SW480 (cell line): ENCODE measurements around the gene KIF5C.
"Not testable (repeated sequence)": the region's sequence is repeated elsewhere in the genome, so short reads cannot be mapped to it uniquely, and the experiment has no call there.

Experiments
- DNase-seq: peaks from one replicate; pipeline ENCODE4 v3.0.0-alpha.2; 2016; ENCODE audit warnings: low spot score

KIF5C gene

DNA sequence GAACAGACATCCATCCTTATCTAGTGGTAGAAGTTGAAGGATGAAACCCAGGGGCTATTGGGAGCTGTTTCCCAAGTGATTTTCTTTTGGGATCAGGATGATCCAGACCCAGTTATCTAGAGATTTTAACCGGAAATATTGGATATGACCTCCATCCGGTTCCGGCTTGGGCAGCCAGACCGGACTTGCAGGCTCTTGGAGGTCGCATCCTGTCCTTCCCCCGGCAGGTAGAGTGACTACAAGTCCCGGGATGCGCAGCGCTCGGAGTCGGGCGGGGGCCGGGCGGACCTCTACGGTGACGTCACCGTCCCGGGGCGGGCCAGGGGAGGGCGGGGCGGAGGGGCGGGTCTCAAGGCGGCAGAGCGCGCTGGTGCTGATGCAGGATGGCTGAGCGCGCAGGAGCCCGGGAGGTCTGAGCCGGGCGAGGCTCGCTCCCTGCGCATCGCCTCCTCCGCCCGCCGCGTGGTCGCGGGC is at the start of gene KIF5C:
Gene KIF5C (plus strand): TSS at position 360 of the 474 bp plus-strand sequence. CDS start 391 bp downstream, outside the sequence.
- DNase-seq, result peak; percentile 67

DNA sequence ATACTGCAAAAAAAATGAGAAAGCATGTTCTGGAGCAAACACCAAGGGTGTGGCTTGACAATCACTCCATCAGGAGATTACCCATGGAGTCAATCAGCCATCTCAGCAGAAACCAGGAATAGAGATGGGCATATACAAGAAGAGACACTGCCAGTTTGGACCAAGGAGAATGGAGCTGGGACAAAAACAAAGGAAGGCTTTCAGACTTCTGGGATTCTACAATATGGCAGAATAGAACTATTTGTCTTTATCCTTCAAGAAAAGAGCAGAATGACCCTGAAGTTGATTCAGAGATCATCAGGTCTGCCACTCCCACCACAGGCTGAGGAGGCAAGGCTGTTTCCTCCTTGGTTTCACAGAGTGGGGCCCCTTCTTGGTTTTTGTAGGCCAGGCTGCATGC is 48.2 kb upstream of the KIF5C start:
- no peak for DNase-seq

DNA sequence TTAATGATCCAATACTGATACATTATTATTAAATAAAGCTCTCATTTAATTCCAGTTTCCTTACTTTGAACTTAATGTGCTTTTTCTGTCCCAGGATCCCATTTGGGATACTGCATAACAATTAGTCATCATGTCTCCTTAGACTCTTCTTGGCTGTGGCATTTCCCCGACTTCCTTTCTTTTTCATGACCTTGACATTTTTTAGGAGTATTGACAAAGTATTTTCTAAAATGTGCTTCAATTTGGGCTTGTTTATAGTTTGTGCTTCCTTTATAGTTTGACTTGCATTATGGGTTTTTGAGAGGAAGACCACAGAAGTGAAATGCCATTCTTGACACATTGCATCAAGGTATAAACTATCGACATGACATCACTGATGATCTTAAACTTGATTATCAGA is 46.1 kb upstream of the KIF5C start:
- no peak for DNase-seq

DNA sequence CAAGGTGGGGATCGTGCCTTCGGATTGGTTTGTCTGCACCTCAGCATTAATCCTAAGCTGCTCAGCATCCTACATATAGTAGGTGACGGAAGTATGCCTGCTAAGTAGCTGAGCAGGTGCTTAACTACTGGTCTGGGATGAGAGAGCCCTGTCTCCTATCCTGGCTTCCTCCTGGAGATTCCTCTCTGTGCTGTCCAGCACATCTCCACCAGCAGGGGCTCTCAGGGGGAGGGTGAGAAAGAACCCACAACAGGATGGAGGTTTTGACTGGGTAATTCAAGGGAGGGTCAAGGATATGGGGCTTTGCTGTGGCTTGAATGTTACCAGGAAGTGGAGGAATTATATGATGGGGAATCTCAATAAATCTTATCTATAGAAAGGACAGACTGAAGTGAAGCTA is 45.4 kb upstream of the KIF5C start:
- DNase-seq, result no peak

DNA sequence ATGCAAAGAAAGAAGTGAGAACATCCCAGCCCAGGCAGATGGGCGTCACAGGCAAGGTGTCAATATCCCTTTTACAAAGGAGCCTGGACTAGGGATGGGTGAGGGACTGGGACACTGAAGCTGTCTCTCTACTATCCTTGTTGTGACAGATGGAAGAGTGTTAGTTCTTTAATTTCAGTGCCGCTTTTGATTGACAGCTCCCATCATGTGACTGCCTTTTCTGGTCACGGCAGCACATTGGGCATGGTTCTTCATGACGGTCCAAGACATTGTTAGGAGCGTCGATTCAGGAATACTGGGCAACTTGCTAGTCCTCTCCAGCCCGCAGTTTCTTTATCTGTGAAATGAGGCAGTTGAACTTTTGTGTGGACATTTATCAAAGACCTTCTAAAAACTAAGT is 42.4 kb upstream of the KIF5C start:
- DNase-seq, result no peak

DNA sequence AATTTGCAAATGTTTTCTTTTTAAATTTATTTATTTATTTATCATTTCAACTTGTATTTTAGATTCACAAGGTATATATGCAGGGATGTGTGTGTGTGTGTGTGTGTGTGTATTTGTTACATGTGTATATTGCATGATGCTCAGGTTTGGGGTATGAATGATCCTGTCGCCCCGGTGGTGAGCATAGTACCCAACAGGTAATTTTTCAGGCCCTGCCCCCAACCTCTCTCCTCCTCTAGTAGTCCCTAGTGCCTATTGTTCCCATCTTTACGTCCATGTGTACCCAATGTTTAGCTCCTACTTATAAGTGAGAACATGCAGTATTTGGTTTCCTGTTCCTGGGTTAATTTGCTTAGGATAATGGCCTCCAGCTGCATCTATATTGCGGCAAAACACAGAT is 33.0 kb upstream of the KIF5C start:
- no peak for DNase-seq

DNA sequence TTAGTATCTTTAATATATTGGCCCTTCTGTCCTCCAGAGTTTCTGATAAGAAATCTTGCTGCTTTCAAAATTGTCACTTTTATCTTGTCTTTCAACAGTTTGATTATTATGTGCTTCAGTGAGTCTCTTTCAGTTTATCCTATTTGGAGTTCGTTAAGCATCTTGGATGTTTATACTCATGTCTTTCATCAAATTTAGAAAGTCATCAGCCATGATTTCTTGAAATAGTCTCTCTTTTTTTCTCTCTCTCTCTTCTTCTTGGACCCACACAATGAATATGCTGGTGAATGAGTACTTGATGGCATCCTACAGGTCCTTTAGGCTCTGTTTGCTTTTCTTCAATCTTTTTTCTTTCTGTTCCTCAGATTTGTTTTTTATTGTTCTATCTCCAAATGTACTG is 26.9 kb upstream of the KIF5C start:
- no peak for DNase-seq

DNA sequence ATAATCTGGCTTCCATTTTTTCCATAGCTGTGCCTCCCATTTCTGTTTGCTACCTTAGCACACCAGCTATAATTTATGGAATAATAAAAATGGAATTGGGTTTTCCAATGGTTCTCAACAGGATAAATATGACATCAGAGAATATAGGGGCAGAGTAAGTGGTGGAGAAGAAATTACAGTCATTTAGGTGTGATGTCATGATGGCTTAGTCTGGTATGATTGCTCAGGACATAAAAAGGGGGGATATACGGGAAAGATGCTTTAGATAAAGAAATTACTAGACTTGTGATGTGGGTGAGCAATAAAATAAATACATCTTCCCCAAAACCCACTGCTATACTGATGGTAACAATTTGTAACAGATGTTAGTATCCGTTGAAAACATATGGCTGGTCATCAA is 21.6 kb upstream of the KIF5C start:
- no peak for DNase-seq

DNA sequence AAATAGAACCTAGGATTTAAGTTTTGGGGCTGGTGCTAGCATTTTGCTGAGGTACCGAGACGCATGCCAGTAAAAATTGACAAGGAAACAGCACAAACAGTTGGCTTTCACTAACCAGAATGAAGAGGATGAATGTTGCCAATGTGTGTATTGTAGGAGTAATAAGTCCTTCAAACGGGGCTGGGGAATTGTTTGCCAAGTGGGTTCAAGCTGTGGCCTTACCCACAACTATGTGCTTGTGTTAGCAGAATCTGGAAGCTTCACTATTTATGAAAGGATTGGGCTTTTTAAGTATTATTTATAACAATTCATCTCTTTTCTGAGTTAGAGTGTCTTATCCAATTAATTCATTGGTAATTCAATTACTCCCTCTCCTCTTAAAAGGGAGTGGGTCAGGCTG is 15.0 kb upstream of the KIF5C start:
- no peak for DNase-seq

DNA sequence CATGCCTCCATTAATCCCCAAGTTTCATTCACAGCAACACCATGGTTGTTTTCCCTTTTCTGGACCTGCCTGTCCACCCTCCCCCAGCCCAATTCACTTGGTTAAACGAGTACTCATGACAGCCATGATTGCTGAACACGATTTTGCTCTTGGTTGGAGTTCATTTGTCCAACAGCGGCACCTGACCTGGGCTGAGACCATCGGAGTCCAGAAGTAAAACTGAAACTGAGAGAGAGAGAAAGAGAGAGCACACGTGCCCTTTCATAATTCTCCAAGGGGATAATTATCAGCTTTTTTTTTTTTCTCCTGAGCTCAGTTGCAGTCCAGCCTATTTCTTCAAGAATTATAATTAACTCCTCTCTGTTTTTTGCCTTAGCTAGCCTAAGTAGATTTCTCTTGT is 13.7 kb upstream of the KIF5C start:
- no peak for DNase-seq

DNA sequence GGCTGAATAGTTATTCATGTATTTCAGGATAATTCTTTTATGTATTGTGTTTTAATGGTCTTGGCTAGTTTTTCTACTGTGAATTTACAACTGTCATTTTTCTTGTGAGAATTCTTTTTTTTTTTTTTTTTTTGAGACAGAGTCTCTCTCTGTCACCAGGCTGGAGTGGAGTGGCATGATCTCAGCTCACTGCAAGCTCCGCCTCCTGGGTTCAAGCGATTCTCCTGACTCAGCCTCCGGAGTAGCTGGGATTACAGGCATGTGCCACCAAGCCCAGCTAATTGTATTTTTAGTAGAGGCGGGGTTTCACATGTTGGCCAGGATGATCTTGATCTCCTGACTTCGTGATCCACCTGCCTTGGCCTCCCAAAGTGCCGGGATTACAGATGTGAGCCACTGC is 12.5 kb upstream of the KIF5C start:
- DNase-seq, result not testable (repeated sequence)

DNA sequence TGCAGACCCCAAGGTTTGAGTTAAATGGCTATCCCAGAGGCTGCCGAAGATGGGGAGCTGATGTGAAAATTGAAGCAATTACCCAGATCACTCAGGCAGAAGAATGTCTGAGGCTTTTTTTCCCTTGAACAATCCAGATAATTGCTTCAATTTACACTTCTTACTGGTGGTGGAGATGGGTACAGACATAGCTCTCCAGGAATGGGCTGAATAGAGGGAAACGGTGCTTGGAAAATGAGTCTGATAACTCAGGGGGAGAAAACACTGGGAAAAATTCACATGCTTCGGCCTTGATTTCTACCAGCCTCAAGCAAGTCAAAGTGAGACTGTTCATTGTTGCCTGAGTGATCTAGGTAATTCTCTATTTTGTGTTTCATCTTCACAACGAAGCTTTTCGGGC is 9.5 kb upstream of the KIF5C start:
- DNase-seq, result no peak

DNA sequence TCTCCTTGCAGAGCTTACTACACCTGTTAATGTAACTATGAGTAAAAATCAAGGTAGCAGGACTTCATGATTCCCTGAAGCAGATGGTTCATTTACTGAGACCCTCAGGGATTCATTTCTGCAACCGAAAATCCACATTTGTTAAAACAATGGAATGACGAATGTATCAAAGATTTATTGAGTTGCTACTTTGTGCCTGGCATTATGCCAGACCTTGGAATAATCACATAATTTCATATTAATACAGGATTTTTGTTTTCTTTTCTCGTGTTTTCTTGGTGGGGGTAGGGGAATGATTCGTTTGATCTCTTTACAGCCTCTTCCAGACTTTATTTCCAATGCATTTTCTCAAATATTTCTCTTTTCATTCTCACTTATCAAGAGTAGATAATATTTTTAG is 8.9 kb upstream of the KIF5C start:
- no peak for DNase-seq

DNA sequence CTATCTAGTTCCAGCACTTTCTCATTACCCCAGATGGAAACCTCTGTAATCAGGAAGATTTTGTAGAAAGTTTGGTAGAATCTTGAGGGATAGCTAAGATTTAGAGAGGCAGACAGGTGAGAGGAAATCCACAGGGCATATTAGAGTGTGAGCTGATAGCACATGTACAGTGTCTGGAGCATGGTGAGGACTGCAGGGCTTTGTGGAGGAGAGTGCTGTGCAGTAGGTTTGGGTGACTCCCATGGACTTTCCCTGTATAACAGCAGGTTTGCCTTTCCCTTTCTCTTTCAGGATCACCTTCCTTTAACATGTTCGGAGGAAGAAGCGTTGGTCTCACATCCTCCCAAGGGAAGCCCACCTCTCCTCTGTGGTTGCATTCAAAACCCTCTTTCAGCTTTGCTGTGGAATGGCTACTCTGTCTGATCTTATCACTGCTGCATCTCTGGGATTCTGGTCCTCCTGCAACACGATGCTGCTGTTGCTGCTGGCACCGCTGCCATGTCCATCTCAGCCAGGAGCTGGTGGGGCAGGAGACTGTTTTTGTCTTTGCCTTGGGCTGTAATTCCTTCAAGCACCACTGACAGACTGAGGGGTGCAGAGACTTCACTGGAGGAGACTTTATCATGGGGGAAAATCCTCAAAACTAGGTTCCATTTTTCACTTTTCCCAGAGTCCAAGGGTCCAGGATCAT is 7.8 kb upstream of the KIF5C start:
- DNase-seq, result no peak

DNA sequence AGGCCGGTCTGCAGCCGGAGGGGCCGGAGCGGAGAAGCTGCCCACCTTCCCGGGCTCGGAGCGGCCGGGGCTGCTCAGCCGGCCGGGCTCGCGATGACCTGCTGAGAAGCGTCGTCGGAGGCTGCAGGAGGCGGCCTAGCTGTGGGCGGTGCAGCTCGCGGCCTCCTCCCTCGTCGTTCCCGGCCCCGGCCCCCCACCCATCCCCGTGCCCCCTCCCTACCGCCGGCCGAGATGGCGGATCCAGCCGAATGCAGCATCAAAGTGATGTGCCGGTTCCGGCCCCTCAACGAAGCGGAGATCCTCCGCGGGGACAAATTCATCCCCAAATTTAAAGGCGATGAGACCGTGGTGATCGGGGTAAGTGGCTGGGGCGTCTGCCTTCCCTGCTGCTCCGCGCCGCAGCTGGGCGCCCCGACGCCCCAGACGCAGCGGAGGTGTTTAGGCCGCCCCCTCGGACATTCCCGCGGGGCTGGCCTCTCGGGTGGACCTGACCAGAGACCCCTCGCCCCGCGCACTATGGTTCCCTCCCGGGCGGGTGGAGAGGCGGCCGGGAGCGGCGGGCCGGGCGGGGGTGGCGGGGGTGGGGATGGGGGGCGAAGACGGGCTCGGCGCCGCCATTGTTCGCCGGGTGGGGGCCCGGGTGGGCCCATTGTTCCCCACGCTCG is 492 bp downstream of the KIF5C start:
- no peak for DNase-seq

DNA sequence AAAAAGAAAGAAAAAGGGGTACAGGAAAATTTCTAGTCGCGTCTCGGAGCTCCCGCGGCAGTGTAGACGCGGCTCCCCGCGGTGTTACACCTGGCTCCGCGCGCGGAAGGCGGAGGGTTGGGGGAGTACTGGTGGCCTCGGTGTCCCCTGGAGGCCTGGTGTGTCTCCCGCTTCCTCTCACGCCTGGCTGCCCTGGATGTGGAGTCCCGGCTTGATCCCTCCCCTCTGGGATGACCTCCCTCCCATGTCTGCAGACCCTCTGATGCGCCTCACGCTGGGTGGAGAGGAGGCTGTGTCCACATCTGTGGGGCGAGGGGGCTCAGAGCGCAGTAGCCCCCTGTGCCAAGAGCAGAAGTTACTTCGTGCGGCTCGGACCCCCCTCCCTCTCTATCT is 1.2 kb downstream of the KIF5C start:
- DNase-seq, result no peak

DNA sequence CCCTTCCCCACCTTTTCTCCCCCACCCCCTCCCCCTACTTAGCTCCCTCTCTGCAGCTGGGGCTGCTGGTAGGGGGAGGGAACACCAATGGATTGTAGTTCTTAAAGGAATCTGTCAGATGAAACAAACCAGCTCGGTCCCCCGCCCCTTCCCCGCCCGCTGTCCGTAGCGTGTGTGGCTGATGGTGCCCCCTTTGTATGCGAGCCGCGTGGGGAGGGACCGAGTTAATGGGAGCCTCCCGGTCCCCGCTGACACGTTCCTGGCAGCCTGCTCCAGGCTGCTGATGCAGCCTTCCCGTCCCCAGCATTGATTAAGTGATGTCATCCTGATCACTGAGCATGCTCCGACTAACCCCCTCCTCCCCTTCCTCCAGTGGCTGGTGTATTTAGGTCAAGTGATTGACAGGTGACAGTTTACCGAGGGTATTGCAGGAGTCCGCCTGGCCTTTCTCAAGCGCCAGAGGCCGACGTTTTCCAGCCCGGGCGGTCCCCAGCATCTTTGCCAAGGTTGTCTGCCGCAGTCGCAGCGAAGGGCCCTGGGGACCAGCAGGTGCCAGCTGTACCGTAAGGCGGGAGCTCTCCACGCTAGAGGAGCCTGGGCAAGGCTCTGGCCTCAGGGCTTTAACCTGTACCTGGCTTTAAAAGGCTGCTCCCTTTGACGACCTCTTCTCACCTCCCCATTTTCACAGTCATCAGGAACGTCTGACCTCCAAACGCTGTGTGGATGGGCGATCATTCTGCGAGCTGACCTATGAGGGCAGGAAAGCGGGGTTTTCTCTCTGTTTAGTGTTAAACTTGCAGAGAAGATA is 1.8 kb downstream of the KIF5C start:
- DNase-seq, result no peak

DNA sequence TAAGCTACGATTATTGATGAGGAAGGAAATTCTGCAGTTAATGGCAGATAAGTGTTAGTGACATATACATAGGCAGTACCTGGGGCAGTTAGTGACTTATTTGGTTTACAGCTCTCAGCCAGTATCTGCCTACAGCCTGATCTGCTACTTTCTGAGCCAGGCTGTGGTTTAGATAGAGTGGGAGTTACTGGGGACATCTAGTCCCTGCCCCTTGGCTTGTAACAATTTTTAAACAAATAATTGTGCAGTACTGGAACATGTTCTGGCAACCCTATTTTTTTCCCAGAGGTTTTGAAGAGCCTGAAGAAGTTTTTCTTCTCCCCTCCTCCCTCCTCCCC is 2.3 kb downstream of the KIF5C start:
- DNase-seq, result no peak

DNA sequence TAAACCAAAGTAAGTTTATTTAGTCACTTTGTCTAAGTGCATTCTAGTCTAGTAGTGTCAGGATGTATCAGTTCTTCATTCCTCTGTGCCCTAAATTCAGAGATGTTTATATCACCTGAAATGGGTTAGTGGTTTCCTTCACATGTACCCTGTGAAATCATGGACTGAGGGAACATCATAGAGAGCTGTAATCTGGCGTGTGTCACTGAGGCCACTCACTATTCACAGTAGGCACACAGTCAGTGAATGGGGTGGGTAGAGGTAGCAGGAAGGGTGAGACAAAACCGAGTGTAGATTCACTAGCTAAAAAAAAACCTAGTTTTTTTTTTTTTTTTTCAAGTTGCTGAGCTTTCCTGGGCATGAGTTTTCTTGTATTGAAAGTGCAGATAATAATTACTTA is 5.6 kb downstream of the KIF5C start:
- DNase-seq, result no peak

DNA sequence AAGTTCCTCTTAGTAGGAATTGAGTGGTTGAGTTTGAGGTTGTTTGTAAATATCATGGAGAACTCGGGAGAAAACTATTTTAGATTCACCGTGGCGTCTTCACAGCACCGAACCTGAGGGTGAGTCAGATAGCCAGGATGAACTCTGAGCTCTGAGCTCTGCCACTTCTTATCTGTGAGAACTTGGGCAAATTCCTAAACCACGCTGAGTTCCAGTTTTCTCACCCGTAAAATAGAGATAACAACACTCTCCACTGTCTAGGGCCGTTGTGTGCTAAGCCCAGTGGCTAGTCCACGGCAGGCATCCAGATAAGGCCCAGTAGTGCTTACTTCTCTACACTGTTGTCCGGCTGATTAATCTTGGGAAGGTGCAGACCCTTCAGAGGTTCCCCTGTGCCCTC is 7.0 kb downstream of the KIF5C start:
- no peak for DNase-seq

DNA sequence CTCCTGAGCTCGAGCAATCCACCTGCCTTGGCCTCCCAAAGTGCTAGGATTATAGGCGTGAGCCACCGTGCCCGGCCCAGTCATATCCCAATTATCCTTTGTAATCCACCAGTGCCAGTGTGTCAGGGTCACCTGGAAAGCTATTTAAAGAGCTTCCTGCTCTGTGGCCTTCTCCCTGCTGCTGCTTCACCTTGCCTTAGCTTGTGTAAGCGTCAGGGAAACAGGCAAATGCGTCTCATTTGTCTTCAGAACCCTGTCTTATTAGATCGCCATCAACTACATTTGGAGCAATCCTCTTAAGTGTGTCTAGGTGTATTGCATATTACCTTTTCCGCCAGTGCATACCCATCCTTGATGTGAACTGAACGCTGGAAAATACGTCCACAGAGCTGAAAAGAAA is 10.2 kb downstream of the KIF5C start:
- DNase-seq, result no peak

DNA sequence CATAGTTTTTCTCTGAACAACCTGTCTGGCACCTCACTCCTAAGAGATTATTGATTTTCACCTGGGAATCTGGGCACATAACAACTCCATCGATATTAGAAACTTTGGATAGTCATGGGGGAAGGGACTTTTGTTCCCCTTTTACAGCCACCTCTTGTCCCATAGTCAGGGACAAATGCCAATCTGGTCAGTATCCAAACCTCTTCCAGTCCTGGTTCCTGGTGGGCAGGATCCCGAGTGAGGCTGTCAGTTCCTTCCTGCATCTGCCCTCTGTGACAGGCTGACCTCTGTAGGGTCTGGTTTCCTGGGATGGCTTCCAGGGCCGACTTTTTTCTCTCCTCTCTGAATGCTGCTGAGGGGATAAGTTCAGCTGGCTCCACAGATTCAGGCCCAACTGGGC is 11.0 kb downstream of the KIF5C start:
- no peak for DNase-seq

DNA sequence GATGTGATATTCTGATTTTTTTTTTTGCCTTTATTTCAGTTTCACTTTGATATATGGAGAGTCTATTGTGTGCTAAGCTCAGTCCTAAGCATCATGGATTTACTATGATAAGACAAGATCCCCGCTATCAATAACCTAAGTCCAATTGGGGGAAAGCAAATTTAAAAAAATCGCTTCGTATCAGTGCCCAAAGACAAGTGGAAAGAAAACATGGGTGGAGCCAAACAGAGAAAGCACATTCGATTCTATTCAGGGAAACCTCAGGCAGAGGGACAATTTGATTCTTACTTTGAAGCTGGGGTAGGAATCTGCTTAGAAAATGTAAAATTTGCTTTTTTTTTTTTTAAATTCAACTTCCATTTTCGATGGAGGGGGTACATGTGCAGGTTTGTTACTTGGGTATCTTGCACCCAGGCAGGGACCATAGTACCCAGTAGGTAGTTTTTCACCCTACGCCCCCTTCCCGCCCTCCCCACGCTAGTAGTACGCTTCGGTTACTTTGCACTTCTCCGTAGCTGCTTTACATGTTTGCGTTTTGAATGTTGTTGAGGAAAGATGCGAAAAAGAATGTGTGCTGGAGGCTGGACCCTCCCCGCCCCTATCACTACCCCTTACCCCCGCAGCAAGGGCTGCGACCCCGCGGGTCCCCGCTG is 12.4 kb downstream of the KIF5C start:
- DNase-seq, result no peak
